Measurements from ENCODE around the gene GYS2. TPM values are rescaled to one million over a fixed set of nuclear protein-coding genes. Genes with fewer than 3 reads are reported as not detected.

Gene GYS2
- not detected in 2 replicates for polyA plus RNA-seq (2011; rRNA removed)
- polyA minus RNA-seq (2011; rRNA and poly(A)+ RNA removed): not detected in 2 replicates

DNA sequence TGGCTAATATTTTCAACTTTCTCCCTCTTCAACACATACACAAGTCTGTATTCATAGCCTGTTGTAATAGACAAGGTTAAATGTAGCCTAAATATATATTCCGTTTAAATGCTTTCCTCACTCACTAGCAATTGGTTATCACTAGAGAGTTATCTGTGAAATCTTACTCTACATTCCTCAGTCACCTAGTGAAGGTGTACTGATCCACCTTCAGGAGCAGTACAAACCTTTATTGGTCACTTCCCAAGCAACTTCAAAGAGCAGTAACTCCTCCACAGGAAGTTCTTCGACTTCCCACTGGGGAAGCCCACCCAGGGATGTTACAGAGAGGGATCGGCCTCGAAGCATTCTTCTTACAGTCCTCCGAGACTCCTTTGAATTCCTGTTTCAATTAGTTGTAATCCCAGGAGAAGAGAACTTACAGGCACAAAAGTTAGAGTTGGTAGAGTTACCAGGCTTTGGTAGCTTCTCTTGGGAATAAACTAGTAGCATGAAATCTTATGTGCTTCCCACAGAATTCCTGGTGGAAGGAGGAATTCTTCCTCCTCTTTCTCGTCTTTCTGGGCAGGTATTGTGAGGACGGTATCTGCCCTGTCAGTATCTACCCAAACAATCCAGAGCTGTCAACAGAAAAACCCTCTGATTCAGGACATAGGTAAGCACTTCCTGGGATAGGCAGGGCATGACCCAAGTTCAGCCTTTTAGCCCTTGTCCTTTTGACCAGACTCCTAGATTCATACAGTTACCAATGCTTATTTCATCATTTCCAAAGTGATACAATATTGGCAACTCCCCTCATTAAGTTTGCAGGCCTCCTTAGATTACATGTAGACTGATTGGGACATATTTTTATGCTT, at the start of gene GYS2:
GYS2 (minus strand) TSS at position 603 of the 857 bp plus-strand sequence; CDS start at position 348, 255 bp downstream.
- POLR2A ChIA-PET: no interaction called here
- Histone ChIP-seq H3K27me3 (ENCODE audit: control insufficient read depth, insufficient read depth, low read length) (no peaks in the 10 kb centered on the region), H3K27ac (ENCODE audit: low read depth, low read length) (no peak within 1 kb of the TSS), H3K4me3 (ENCODE audit: low read depth, low read length) (no peak within 1 kb of the TSS), H3K9me3 (ENCODE audit: control insufficient read depth, insufficient read depth, low read length) (no peaks in the 10 kb centered on the region)
- DNase-seq (ENCODE audit: low read depth, low spot score): no peak
- CTCF ChIA-PET: interaction anchor here (2.3 kb wide), 1 partner anchor 76 kb away, joined by 12 read pairs; no protein-coding TSS in a partner anchor
- TF ChIP-seq, protein P1, sequence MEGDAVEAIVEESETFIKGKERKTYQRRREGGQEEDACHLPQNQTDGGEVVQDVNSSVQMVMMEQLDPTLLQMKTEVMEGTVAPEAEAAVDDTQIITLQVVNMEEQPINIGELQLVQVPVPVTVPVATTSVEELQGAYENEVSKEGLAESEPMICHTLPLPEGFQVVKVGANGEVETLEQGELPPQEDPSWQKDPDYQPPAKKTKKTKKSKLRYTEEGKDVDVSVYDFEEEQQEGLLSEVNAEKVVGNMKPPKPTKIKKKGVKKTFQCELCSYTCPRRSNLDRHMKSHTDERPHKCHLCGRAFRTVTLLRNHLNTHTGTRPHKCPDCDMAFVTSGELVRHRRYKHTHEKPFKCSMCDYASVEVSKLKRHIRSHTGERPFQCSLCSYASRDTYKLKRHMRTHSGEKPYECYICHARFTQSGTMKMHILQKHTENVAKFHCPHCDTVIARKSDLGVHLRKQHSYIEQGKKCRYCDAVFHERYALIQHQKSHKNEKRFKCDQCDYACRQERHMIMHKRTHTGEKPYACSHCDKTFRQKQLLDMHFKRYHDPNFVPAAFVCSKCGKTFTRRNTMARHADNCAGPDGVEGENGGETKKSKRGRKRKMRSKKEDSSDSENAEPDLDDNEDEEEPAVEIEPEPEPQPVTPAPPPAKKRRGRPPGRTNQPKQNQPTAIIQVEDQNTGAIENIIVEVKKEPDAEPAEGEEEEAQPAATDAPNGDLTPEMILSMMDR (IDR thresholded peaks at IDR 0.05; ENCODE audit: low read depth, low read length): no peak

DNA sequence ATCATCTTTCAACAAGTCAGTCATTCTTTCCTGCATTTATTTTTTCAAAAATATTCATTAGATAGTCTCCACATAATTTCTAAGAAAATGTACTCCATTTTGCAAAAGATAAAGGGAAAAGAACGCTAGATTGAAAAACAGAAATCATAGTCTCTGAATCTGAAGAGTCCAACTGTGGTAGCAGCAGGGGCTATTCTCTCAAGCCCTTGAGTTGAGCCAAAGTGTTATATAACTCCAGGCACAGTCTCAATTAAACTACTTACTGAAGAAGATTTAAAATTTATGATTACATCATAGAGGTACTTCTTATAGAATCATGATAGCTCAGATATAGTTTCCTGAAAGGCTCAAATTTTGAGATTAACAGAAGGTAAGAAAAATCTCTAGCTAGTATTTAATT, 47.2 kb upstream of the GYS2 start:
- no peak overlapping the region for H3K27ac ChIP-seq (ENCODE audit: low read depth, low read length)
- TF ChIP-seq, protein P1 (IDR thresholded peaks at IDR 0.05; ENCODE audit: low read depth, low read length): no peak
- no peaks in the 10 kb centered on the region for H3K9me3 ChIP-seq (ENCODE audit: control insufficient read depth, insufficient read depth, low read length)
- DNase-seq (ENCODE audit: low read depth, low spot score): no peak
- ChIA-PET CTCF (interaction anchor here (1.3 to 2.2 kb wide), 3 partner anchors 29 to 338 kb away, joined by 3 to 11 read pairs (median 3); no protein-coding TSS in a partner anchor), POLR2A (no interaction called here)
- H3K4me3 ChIP-seq (ENCODE audit: low read depth, low read length): no peak overlapping the region
- no peaks in the 10 kb centered on the region for H3K27me3 ChIP-seq (ENCODE audit: control insufficient read depth, insufficient read depth, low read length)

DNA sequence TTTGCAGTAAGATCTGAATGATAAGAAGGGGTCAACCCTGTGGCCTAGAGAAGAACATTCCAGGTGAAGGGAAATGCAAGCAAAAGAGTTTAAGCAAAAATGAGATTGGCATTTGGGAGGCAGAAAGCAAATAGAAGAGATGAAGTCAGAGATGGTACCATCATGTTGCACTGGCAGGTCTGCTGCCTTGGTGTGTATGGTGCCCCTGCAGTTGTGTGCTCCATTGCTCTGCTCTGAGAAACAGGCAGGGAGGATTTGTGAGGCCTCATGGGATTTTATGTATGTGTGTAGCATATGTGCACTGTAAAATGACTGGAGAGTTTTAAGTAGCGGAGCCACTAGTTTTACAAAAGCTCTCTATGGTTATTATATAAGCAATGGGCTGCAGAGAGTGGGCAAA, 46.4 kb upstream of the GYS2 start:
- Histone ChIP-seq H3K27ac (ENCODE audit: low read depth, low read length) (no peak overlapping the region), H3K9me3 (ENCODE audit: control insufficient read depth, insufficient read depth, low read length) (no peaks in the 10 kb centered on the region), H3K4me3 (ENCODE audit: low read depth, low read length) (no peak overlapping the region), H3K27me3 (ENCODE audit: control insufficient read depth, insufficient read depth, low read length) (no peaks in the 10 kb centered on the region)
- CTCF ChIA-PET: no interaction called here
- TF ChIP-seq, protein P1 (IDR thresholded peaks at IDR 0.05; ENCODE audit: low read depth, low read length): no peak
- no peak for DNase-seq (ENCODE audit: low read depth, low spot score)
- POLR2A ChIA-PET: no interaction called here

DNA sequence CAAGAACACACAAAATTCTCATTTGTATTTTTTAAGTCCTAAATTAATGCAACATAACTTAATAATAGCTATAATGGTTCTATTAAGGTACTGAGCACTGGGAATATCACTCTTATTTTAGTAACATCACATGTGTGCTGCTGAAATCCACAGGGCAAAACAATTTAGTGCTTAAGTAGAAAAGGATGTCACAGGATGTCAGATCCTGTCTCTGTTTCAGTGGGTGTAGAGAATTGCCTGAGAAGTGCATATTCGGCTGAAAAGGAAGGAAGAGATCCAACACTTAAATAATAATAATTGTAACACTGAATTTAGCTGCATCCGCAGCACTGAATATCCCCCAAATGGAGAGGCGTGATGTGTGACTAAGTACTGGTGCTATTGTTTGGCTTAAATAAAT, 44.4 kb upstream of the GYS2 start:
- ChIA-PET POLR2A (interaction anchor here (2.3 kb wide), 1 partner anchor 8 kb away, joined by 6 read pairs; the partner anchor contains the start of gene LDHB), CTCF (interaction anchor here (1.2 kb wide), 1 partner anchor 74 kb away, joined by 3 read pairs; no protein-coding TSS in a partner anchor)
- H3K27me3 ChIP-seq (ENCODE audit: control insufficient read depth, insufficient read depth, low read length): no peaks in the 10 kb centered on the region
- no peaks in the 10 kb centered on the region for H3K9me3 ChIP-seq (ENCODE audit: control insufficient read depth, insufficient read depth, low read length)
- TF ChIP-seq, protein P1 (IDR thresholded peaks at IDR 0.05; ENCODE audit: low read depth, low read length): no peak
- DNase-seq (ENCODE audit: low read depth, low spot score): no peak
- H3K27ac ChIP-seq (ENCODE audit: low read depth, low read length): no peak overlapping the region
- H3K4me3 ChIP-seq (ENCODE audit: low read depth, low read length): no peak overlapping the region

DNA sequence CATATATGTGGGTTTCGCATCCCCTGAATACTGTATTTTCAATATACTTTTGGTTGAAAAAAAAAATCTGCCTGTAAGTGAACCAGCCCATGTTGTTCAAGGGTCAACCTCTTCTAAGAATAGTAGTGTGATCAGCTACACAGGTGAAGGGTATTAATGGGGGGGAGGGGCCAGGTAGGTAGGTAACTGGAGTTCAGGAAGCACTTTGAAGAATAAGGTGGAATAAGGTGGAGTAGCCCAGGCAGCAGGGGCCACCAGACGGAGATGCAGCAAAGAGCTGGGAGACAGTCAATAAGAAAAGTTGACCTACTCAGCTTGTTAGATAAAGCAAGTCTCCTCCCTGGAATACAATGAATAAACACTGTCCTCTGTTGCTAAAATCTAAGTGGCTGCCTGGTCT, 43.7 kb upstream of the GYS2 start:
- ChIA-PET POLR2A (interaction anchor here (2.3 kb wide), 1 partner anchor 9 kb away, joined by 6 read pairs; the partner anchor contains the start of gene LDHB), CTCF (interaction anchor here (0.7 to 1.2 kb wide), 2 partner anchors 9 to 74 kb away, joined by 3 to 4 read pairs; partner anchors contain the start of gene LDHB)
- H3K27ac ChIP-seq (ENCODE audit: low read depth, low read length): no peak overlapping the region
- no peaks in the 10 kb centered on the region for H3K27me3 ChIP-seq (ENCODE audit: control insufficient read depth, insufficient read depth, low read length)
- DNase-seq (ENCODE audit: low read depth, low spot score): no peak
- TF ChIP-seq, protein P1 (IDR thresholded peaks at IDR 0.05; ENCODE audit: low read depth, low read length): no peak
- no peaks in the 10 kb centered on the region for H3K9me3 ChIP-seq (ENCODE audit: control insufficient read depth, insufficient read depth, low read length)
- H3K4me3 ChIP-seq (ENCODE audit: low read depth, low read length): no peak overlapping the region
